Non-pigmented ciliary epithelial cell (primary cell): ENCODE measurements around the gene CSPG4.
"Not testable (repeated sequence)": the region's sequence is repeated elsewhere in the genome, so short reads cannot be mapped to it uniquely, and the experiment has no call there.

ENCODE experiments used
- DNase-seq: peaks from one replicate; pipeline ENCODE4 v3.0.0-alpha.2; 2010; ENCODE audit warnings: low read depth

CSPG4 gene

DNA sequence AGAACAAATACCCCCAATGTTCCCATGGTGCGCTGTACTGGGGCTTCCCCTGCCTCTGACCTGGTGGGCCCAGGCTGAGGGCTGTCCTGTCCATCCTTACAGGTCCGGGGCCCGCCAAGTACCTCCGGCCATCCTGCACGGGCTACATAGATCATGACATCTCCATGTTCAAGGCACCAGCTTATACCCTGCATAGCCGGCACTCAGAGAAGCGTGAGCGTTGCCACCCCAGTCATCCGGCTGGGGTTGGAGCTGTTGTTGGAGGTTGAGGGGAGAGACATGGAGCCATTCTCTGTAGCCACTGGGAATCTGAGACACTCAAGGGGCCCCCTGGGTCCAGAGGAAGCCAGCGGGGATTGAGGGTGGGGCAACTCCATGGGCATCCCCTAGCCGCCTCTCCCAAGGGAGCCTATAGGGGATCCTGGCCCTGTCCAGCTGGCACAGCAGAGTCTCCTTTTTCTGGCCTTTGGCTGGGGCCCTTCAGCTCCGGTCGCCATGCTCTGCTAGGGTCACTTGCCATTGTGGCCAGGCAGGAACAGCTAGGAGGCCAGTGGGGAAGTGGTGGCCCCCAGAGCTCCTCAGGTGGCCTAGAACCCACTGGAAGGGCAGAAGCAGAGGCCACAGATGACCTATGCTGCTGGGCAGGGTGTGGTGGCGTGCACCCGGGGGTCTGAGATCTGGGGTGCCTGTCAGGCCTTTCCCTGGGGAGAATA, 12.5 kb upstream of the CSPG4 start:
- DNase-seq = no peak

DNA sequence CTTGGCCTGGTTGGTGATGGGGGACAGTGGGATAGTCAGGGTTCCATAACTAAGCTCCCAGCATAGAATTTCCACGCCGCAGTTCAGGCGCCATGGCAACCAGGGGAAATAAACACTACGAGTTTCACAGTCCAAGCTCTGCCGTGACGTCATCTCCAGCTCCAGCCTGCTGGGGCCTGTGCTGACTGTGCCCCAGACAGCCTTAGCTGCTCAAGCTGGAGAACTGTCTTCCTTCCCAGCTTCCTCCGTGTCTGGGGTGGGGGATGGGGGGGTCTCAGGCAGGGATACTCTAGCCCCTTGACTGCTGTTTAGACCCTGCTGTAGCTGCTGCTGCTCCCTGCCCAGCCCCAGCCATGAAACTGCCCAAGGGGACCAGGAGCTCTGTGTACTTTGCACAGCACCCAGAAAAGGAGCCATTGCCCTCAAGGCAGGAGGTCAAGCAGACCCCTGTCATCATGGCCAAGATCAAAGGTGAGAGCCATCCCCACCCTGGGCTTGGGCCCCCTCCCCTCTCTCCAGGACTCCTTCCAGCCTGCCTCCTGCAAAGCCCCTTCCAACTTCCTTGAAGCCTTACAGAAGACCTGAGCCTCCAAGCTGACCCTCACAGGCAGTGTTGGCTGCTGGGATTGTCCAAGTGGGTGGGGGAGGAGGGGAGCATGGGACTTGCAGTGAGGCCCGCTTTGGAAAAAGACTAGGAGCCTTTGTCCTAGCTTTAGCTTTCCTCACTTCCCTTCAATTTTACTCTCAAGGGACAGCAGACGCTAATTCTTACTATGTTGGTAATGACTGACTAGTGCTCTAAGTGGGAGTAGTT, 11.4 kb upstream of the CSPG4 start:
- DNase-seq = peak; percentile 78

DNA sequence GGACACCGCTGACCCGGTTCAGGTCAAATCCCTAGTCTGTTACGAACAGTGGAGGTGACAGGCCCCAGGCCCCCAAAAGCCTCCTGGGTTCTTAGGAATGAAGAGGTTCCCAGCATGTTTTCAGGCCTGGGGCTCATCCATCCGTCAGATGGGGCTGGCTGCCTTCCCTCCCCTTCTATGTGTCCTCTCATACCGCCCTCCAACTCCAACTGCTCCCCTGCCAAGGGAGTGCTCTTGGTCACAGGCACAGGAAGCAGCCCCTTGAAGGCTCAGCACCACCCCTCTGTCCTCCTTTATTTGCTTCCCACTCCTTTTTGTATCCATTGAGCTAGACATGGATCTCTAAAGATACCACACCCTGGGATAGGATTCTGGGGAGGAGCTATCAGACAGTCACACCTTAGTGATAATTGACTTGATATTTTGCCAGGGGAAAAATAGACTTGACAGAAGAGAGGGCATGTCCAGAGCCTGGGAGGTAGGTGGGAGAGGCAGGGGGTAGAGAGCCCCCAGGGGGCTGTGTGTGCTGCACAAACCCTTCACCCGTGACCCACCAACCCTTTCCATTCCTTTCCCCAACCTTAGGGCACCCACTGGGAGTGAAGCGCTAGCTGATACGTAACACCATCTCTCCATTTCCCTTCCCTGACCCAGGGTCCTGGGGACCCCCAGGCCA, 10.7 kb upstream of the CSPG4 start:
- no peak for DNase-seq

DNA sequence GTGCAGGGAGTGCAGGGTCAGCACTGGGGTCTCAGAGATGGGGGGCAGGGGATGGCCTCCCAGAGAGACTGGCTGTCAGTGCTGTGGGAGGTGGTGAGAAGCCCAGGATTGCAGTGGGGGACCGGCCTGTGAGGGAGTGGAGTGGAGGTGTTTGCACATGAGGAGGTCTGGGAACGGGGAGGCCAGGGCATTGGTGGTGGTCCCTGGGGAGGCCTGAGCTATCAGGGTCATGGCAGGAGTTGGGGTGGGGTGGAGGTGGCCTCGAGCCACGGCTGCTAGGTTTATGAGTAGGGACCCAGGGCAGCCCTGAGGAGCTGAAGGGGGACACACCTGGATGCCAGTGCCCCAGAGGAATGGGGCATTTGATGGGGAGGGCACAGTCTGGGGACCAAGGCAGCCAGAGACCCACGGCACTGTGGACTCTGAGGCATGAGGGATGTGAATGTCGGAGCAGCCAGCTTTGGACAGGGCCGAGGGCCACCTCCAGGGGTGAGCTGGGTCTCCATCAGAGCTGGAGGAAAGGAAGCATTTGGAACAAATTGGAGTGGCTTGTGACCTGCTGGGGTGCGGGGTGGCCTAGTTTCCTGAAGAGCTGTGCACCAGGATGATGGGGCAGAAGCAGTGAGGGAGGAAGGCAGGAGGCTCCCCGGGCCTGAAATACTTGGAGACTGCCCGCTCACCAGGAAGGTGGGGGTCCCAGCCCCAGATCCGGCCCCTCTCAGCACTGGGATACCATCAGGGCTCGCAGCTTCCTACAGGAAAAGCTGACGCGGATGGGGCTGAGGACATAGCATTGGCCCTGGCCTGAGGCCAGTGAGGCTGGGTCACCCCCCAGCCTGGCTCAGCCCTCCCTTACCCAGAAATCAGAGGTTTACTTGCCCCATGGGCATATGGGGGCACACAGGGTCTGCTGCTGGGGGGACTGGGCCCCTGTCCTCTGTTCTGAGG, 9.5 kb upstream of the CSPG4 start:
- no peak for DNase-seq

DNA sequence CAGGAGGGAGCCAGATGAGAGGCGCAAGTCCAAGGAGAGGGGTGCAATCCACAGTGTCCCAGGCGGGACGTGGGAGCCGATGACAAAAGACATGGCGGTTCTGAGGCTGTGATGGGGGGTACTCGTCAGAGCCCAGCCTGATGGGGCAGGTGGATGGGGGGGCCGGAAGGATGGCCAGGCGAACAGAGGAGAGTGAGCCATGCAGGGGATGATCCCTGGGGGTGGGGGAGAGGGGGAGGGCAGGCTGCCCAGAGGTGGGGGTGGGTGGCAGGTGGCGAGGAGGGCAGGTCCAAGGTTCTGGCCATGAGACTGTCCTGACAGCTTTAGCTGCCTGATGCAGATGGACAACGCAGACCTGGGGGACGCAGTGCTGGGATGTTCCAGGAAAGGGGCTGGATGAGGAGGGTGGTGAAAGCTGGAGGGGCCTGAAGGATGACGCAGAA, 8.9 kb upstream of the CSPG4 start:
- DNase-seq = no peak

DNA sequence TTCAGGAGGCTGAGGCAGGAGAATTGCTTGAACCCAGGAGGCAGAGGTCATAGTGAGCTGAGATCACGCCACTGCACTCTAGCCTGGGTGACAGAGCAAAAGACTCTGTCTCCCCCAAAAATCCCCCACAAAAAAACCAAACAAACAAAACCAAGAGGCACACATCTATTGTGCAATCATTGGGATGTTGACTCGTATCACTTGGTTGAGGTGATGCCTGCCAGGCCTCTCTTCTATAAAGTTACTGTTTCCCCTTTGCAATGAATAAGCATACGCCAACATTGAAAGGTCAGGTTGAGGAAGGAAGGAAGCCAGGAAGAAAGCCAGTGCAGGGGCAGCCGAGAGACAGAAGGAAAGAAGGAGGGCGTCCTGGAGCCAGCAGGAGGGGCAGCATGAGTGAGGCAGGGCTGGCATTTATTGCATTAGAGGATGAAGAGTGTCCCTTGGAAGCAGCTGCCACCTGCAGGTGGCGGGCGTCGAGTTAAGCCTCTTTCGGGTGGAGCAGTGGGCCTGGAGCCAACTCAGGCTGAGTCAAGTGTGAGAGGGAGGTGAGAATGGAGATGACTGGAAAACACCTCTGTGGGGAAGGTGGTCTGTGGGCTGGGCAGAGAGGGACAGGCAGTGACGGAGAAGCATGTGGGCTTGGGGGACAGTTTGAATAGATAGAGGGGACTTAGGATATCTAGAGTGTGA, 8.3 kb upstream of the CSPG4 start:
- DNase-seq = no peak

DNA sequence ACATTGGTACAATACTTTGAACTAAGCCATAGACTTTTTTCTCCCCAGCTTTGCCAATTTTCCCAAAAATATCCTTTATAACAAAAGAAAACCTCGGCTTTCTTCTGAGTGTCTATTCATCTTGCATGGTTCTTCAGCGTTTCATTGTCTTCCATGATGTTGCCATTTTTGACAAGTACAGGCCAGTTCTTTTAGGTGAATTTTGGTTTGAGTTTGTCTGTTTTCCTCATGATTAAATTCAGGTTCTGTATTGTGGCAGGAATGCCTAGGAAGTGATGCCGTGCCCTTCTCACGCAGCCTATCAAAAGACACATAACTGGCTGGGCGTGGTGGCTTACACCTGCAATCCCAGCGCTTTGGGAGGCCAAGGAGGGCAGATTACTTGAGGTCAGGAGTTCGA, 7.6 kb upstream of the CSPG4 start:
- no peak for DNase-seq

DNA sequence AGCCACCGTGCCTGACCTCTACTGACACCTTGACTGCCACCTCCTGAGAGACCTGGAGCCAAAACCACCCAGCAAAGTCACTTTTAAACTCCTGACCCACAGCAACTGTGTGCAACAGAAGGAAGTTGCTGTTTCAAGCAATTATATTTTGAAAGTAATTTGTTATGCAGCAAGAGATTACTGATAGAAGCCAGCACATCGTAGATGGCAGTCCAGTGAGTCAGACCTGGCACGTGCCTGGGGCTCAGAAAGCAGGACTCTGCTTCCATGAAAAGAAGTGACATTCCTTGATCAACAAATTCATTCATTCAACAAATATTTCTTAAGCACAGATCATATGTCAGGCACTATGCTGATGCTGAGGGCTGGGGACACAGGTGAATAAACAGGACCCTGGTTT, 5.7 kb upstream of the CSPG4 start:
- no peak for DNase-seq

DNA sequence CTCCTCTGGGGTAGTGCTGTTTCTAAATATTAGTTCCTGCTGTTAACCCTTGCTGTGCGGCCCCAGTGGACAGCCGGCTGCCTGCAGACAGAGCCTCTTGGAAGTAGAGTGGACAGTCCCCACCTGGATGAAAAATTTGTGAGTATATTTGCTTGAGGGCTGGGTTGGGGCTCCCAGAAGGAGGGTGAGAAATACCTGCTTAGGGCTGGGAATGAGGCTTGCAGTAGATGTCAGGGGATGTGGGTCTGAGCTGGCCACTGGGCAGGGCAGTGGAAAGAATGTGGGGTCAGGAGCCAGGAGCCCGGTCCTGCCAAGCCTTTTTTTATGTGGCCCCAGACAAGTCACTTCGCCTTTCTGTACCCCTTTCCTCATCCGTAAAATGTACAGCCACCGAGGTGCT, 4.4 kb upstream of the CSPG4 start:
- DNase-seq = not testable (repeated sequence)

DNA sequence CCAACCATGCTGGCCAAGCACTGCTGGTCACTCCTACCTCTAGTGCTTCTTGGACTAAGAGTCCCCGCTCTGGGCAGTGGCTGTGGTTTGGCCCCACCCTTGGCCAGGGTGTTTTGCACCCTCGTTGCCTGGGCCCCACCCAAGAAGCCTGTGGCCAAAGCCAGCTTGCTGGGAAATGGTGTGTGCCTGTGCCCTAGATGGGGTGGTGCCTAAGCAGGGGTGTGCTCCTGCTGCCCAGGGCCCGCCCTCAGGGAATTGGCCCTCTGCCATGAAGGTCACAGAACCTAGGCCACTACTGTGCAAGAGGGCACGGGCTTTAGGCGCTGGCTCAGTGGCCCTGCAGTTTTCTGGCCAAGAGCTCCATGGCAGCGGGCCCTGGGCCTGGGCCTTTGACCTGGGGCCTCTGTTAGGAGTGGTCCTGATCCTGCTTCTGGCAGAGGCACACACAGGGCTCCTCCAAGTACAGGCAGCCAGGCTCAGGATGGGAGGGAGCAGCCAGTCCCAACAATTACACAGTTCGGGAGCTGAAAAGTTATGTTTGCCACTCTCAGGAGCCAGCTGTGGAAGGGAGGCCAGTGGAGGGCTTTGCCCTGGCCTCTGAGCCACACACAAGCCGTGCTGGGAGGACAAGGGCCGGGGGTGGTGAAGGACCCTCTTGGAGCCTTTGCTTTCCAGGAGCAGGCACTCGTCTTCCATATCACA, 3.8 kb upstream of the CSPG4 start:
- DNase-seq = not testable (repeated sequence)

DNA sequence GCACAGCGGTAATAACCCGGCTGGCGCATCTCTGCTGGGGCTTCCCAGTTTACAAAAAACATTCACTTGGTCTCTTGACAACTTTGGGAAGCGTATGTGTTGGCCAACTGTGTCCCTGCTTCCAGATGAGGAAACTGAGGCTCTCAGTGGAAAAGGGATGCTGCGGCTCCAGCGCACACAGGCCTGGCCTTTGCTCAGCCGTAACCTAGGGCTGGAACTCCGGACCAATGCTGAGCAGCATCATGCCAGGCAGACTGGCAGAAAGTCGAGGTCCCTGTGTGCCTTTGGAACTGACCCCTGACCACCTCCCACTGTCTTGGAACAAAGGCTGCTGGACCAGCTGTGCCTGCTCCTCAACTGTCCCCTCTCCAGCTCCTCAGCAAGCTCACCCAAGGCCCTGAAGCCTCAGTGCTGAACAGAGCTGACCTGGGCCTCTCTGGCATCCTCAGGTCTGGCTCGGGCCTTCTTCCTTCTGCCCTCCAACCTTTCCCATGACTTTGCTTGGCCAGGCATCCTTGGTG, 2.7 kb upstream of the CSPG4 start:
- not testable (repeated sequence) for DNase-seq

DNA sequence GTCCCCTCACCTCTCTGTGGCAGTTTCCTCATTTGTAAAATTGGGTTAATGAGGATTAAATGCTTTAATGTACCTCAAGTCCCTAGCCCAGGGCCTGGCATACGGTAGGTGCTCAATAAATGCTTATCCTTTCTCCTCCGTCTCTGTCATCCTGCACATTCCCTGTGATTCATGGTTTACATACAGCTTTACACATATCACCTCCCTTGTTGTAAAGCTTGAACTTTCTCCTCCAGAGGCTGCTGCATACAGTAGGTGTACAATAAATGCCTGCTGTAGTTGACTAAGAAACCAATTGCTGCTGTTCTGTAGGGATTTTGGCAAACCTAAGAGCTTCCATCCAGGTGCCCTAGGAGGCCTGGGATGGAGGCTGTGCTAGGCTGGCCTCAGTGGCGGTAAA, 1.5 kb upstream of the CSPG4 start:
- DNase-seq = no peak

DNA sequence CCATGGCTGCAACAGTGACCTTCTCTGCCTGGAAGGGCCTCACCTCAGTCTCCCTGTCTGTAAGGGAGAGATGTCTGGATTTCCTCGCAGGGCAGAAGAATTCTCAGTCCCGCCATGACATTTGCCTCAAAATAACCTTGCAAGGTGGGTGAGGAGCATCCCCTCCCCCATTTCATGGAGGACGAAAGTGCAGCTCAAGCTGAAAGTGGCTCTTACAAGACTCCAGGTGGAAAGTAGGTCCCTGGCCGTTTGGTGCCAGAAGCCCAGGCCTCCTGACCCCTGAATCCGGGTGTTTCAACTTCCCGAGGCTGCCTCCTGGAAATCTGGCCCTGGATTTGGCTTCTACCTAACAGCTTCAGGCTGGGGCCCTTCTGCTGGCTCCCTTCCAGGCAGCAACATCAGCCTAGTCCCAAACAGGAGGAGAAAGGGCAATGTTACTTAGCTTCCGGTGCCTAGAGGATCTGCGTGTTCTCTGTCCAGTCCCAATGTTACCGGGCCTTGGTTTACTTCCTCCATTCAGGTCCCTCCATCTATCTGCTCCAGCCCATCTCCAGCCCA, 769 bp upstream of the CSPG4 start:
- DNase-seq = no peak

DNA sequence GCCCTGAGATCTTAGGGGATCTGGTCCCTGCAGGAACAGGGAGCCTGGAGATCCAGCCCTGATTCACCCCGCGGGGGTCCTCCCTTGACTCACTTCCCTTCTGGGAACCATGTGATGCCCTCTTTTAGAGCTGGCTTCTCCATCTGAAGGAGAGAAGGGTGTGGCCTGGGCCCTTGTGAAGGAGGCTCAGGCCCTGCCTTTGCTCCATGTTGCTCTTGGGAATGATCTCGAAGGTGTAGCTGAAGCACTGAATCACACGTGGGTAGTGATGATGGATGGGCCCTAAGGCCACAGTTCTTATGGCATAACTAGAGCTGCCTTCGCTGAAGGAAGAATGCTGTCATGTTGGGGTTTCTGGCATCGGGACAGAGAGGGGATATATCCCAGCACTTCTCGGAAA, 1.2 kb downstream of the CSPG4 start:
- not testable (repeated sequence) for DNase-seq

DNA sequence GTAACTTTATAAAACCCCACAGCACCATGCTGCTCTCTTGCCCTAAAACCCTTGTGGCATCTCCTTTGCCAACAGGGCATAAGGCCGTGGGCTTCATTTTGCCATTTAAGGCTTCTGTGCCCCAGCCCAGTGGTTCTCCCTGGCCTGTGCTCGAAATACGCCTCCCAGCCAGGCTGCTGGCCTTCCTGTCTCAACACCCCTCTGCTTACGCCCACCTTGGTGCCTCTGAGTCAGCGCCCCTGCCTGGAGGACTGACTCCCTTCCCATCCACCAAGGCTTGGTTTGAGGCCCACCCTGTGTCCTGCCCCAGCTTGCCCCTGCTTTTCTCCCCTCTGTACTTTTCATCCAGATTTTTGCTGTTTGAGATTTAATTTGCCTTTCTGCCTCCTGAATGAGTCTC, 1.8 kb downstream of the CSPG4 start:
- DNase-seq = not testable (repeated sequence)

DNA sequence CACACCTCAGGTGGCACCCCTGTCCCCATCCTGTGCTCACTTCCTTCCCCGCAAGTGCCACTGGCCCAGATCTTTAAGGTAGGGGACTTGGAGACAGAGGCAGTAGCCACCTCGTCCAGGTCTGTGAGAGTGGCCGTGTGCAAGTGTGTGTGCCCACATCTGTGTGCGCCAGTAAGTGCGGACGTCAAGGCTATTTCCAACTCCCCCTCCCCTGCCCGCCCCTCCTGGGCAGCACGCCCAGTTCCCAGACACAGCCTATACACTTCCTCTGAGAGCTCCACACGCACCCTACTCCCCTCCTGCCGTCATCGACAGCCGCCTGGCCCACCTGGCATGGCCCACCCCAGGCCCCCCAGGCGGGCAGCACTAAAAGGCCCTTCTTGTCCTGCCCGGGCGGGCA, 3.2 kb downstream of the CSPG4 start:
- DNase-seq = not testable (repeated sequence)

DNA sequence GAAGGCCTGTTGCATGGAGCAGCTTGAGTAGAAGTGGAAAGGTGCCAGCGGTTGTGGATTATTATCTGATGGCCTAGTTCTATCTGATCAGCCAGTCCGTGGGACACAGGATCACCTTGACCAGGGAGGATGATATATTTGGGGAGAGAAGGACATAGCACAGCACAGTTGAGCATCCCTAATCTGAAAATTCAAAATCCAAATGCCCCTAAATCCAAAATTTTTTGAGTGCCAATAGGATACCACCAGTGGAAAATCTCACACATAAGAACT, 6.0 kb downstream of the CSPG4 start:
- DNase-seq = no peak

DNA sequence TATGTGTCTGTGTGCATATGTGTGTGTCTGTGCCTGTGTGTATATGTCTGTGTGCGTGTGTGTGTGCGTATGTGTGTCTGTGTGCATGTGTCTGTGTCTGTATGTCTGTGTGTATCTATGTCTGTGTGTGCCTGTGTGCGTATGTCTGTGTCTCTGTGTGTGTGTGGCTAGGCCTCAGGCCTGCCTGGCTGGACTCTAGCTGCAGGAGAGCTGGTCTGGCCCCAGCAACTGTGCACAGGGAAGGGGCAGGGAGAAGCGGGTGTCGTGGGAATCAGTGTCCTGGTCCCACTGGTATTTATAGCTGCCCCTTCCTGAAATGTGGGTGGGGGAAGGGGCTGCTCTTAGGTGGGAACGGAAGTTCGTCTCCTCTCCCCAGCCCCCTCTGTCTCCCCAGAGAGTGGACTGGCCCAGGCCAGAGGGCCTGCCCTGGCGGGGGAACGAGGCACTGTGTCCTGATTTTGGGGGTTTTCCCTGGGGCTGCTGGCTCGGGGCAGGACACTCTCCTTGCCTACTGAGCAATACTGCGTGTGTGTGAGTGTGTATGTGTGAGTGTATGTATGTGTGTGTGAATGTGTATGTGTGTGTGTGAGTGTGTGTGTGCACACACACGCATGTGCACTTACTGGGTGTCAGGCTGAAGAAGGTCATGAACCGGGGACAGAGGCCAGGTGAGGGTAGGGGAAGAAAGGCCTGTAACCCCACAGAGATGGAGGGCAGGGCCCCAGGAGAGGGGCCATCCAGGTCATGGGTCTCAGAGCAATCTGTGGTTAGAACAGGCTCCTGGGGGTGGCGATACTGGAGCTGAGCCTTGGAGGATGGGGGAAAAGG, 6.6 kb downstream of the CSPG4 start:
- DNase-seq = no peak

DNA sequence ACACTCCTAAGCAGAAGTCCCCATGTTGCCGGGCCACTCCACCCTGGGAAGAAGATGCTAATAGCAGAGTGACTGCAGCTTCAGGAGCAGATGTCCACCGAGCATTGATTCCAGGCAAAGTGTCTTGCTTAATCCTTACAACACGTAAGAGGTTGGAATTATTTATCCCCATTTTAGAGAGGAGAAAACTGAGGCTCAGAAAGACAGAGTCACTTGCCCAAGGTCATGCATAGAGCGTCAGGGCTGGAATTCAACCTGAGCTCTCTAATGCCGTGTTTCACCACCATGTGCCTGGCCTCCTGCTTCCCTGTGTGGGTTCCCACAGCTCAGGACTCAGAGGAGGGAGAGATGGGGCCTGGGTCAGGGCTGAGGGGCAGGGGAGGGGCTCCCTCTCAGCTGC, 7.3 kb downstream of the CSPG4 start:
- DNase-seq = not testable (repeated sequence)
